Activated naive CD4-positive, alpha-beta T cell treated with anti-CD3 and anti-CD28 coated beads for 36 hours (primary cell): ENCODE data around the gene NOA1. TPM values are rescaled to one million over a fixed set of nuclear protein-coding genes. Genes with fewer than 3 reads are reported as not detected.
"Not testable (repeated sequence)": the region's sequence is repeated elsewhere in the genome, so short reads cannot be mapped to it uniquely, and the experiment has no call there.

Experiments
- CTCF ChIA-PET: fragments of 350-600 bp; sonication (Branson Sonifier 250); formaldehyde crosslinking; loops from one replicate; lab custom pipeline; 2021; ENCODE audit warnings: antibody characterized with exemption; lab: Charles Lee
- DNase-seq: peaks from one replicate; pipeline ENCODE4 v3.0.0-alpha.2; 2020
- H3K27ac Mint-ChIP-seq: one replicate; pipeline ENCODE4 v1.8.0; 2021; ENCODE audit warnings: mild to moderate bottlenecking, mixed read lengths
- H3K27me3 Mint-ChIP-seq: one replicate; pipeline ENCODE4 v1.8.0; 2021; ENCODE audit warnings: low read depth, mixed read lengths
- H3K36me3 Mint-ChIP-seq: one replicate; pipeline ENCODE4 v1.8.0; 2021; ENCODE audit warnings: low read depth, mixed read lengths
- H3K4me1 Mint-ChIP-seq: one replicate; pipeline ENCODE4 v1.8.0; 2021; ENCODE audit warnings: low read depth, mixed read lengths
- H3K4me3 Mint-ChIP-seq: one replicate; pipeline ENCODE4 v1.8.0; 2021; ENCODE audit warnings: mild to moderate bottlenecking, moderate library complexity, mixed read lengths
- H3K9me3 Mint-ChIP-seq: one replicate; pipeline ENCODE4 v1.8.0; 2021; ENCODE audit warnings: mixed read lengths
- intact Hi-C: fragments of 100-400 bp; cut with micrococcal nuclease; formaldehyde crosslinking; loops from one replicate; pipeline ENCODE4 v1.15.1; 2023
- total RNA-seq, 2 experiments: library from RNA; stranded (reverse); gene quantifications; one replicate each; pipeline ENCODE4 v1.2.3, GENCODE V29; 2021

Gene NOA1
- total RNA-seq, 2 experiments from 2014 or later: 25.4 to 26.0 TPM

- Mint-ChIP-seq H3K9me3 (no peaks in the 10 kb centered on the region), H3K4me3 (no peak overlapping the region), H3K4me1 (no peaks in the 10 kb centered on the region), H3K27ac (no peak overlapping the region), H3K27me3 (no peaks in the 10 kb centered on the region), H3K36me3 (no peaks in the 10 kb centered on the region)
- no peak for DNase-seq
- CTCF ChIA-PET: interaction anchor here (0.6 kb wide), 1 partner anchor 39 kb away, joined by 3 read pairs; no protein-coding TSS in a partner anchor
- intact Hi-C loops: no loop called here
Observed at GRCh38 chr4:56953680-56954520, 23.5 kb downstream of the NOA1 start.

- H3K27me3 Mint-ChIP-seq: no peaks in the 10 kb centered on the region
- H3K4me1 Mint-ChIP-seq: no peaks in the 10 kb centered on the region
- H3K4me3 Mint-ChIP-seq: no peak overlapping the region
- H3K9me3 Mint-ChIP-seq: no peaks in the 10 kb centered on the region
- intact Hi-C loops: no loop called here
- CTCF ChIA-PET: interaction anchor here (0.9 to 1.1 kb wide), 2 partner anchors 8 to 19 kb away, joined by 3 read pairs; no protein-coding TSS in a partner anchor
- DNase-seq: no peak
- H3K27ac Mint-ChIP-seq: no peak overlapping the region
- peaks cover 14% of the 10 kb centered on the region for H3K36me3 Mint-ChIP-seq
Observed at GRCh38 chr4:56941403-56941802, 36.0 kb downstream of the NOA1 start.

DNA sequence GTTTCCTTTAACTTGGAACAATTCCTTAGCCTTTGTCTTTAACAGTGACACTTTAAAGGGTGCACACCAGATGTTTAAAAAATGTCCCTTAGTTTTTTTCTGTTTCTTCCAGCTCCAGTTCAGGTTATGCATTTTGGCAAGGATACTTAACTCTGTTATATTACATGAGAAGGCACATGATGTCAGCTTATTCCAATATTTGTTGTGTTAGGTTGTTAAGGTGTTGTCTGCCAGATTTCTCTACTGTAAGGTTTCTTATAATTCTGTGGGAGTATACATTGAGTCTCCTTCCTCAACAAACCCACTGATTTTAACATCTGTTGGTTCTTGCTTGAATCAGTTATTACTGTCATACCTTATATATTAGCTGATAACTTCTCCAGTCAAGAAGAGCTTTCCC, 36.4 kb downstream of the NOA1 start:
- no peaks in the 10 kb centered on the region for H3K27me3 Mint-ChIP-seq
- CTCF ChIA-PET: interaction anchor here (1.1 kb wide), 1 partner anchor 20 kb away, joined by 3 read pairs; no protein-coding TSS in a partner anchor
- H3K4me3 Mint-ChIP-seq: no peak overlapping the region
- peaks cover 14% of the 10 kb centered on the region for H3K36me3 Mint-ChIP-seq
- no peaks in the 10 kb centered on the region for H3K9me3 Mint-ChIP-seq
- no peaks in the 10 kb centered on the region for H3K4me1 Mint-ChIP-seq
- DNase-seq: no peak
- intact Hi-C loops: no loop called here
- no peak overlapping the region for H3K27ac Mint-ChIP-seq

GRCh38 chr4:56940403-56940802, 37.0 kb downstream of the NOA1 start:
- Mint-ChIP-seq H3K9me3 (no peaks in the 10 kb centered on the region), H3K4me1 (no peaks in the 10 kb centered on the region), H3K27ac (no peak overlapping the region), H3K36me3 (peaks cover 14% of the 10 kb centered on the region), H3K4me3 (no peak overlapping the region), H3K27me3 (no peaks in the 10 kb centered on the region)
- CTCF ChIA-PET: interaction anchor here (1.1 kb wide), 1 partner anchor 20 kb away, joined by 3 read pairs; no protein-coding TSS in a partner anchor
- DNase-seq: no peak
- intact Hi-C loops: no loop called here

- CTCF ChIA-PET: not testable (repeated sequence)
Observed at GRCh38 chr4:56939826-56940225, 37.6 kb downstream of the NOA1 start.

GRCh38 chr4:56937262-56937661, 40.1 kb downstream of the NOA1 start:
- Mint-ChIP-seq H3K27me3 (no peaks in the 10 kb centered on the region), H3K27ac (peak overlapping the region; percentile 7), H3K4me1 (peaks cover 8% of the 10 kb centered on the region), H3K9me3 (no peaks in the 10 kb centered on the region), H3K4me3 (no peak overlapping the region), H3K36me3 (peaks cover 15% of the 10 kb centered on the region)
- CTCF ChIA-PET: no interaction called here
- no peak for DNase-seq
- intact Hi-C loops: no loop called here

More at GRCh38 chr4:56939826-56940225, 37.6 kb downstream of the NOA1 start:
- H3K27ac Mint-ChIP-seq, H3K27me3 Mint-ChIP-seq, DNase-seq, H3K4me1 Mint-ChIP-seq, H3K4me3 Mint-ChIP-seq, intact Hi-C loops, H3K9me3 Mint-ChIP-seq: not testable (repeated sequence)
- H3K36me3 Mint-ChIP-seq: peaks cover 14% of the 10 kb centered on the region

GRCh38 chr4:56931924-56932323, 45.5 kb downstream of the NOA1 start:
- Mint-ChIP-seq H3K4me1 (peaks cover 29% of the 10 kb centered on the region), H3K27me3 (no peaks in the 10 kb centered on the region), H3K9me3 (no peaks in the 10 kb centered on the region), H3K36me3 (peaks cover 21% of the 10 kb centered on the region), H3K27ac (no peak overlapping the region), H3K4me3 (no peak overlapping the region)
- no peak for DNase-seq
- CTCF ChIA-PET: interaction anchor here (1.2 kb wide), 1 partner anchor 23 kb away, joined by 3 read pairs; no protein-coding TSS in a partner anchor
- intact Hi-C loops: no loop called here

DNA sequence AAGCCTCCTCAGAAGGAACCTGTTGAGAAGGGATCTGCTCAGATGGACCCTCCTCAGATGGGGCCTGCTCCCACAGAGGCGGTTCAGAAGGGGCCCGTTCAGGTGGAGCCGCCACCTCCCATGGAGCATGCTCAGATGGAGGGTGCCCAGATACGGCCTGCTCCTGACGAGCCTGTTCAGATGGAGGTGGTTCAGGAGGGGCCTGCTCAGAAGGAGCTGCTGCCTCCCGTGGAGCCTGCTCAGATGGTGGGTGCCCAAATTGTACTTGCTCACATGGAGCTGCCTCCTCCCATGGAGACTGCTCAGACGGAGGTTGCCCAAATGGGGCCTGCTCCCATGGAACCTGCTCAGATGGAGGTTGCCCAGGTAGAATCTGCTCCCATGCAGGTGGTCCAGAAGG, 46.8 kb downstream of the NOA1 start:
- peaks cover 29% of the 10 kb centered on the region for H3K4me1 Mint-ChIP-seq
- intact Hi-C loops: no loop called here

GRCh38 chr4:56927196-56927595, 50.2 kb downstream of the NOA1 start:
- peaks cover 27% of the 10 kb centered on the region for H3K36me3 Mint-ChIP-seq
- H3K9me3 Mint-ChIP-seq: no peaks in the 10 kb centered on the region
- H3K27ac Mint-ChIP-seq: no peak overlapping the region
- peaks cover 21% of the 10 kb centered on the region for H3K4me1 Mint-ChIP-seq
- CTCF ChIA-PET: interaction anchor here (0.6 to 1.2 kb wide), 2 partner anchors 9 to 206 kb away, joined by 3 to 4 read pairs; no protein-coding TSS in a partner anchor
- H3K4me3 Mint-ChIP-seq: no peak overlapping the region
- DNase-seq: no peak
- intact Hi-C loops: no loop called here
- H3K27me3 Mint-ChIP-seq: no peaks in the 10 kb centered on the region

More for the DNA sequence above, 46.8 kb downstream of the NOA1 start:
- Mint-ChIP-seq H3K4me3 (no peak overlapping the region), H3K27ac (no peak overlapping the region), H3K9me3 (no peaks in the 10 kb centered on the region), H3K36me3 (peaks cover 20% of the 10 kb centered on the region), H3K27me3 (no peaks in the 10 kb centered on the region)
- no peak for DNase-seq
- CTCF ChIA-PET: no interaction called here

DNA sequence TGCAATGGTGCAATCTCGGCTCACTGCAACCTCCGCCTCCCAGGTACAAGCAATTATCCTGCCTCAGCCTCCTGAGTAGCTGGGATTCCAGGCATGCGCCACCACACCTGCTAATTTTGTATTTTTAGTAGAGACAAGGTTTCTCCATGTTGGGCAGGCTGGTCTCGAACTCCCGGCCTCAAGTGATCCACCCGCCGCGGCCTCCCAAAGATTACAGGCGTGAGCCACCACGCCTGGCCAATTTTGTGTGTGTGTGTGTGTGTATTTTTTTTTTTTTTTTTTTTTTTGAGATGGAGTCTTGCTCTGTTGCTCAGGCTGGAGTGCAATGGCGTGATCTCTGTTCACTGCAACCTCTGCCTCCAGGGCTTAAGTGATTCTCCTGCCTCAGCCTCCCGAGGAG, 62.4 kb downstream of the NOA1 start:
- Mint-ChIP-seq H3K4me1 (peaks cover 54% of the 10 kb centered on the region), H3K36me3 (peaks cover 24% of the 10 kb centered on the region)
- CTCF ChIA-PET: interaction anchor here (0.6 kb wide), 1 partner anchor 56 kb away, joined by 3 read pairs; no protein-coding TSS in a partner anchor
- intact Hi-C loops, H3K27ac Mint-ChIP-seq, H3K27me3 Mint-ChIP-seq, H3K4me3 Mint-ChIP-seq, H3K9me3 Mint-ChIP-seq, DNase-seq: not testable (repeated sequence)

- H3K27ac Mint-ChIP-seq: peak overlapping the region; percentile 46
- no peaks in the 10 kb centered on the region for H3K9me3 Mint-ChIP-seq
- peaks cover 21% of the 10 kb centered on the region for H3K36me3 Mint-ChIP-seq
- CTCF ChIA-PET: no interaction called here
- peaks cover 56% of the 10 kb centered on the region for H3K4me1 Mint-ChIP-seq
- H3K27me3 Mint-ChIP-seq: no peaks in the 10 kb centered on the region
- intact Hi-C loops: no loop called here
- H3K4me3 Mint-ChIP-seq: no peak overlapping the region
- DNase-seq: no peak
Observed at GRCh38 chr4:56914336-56914735, 63.1 kb downstream of the NOA1 start.
